ENCODE measurements around the gene FDXACB1.
A peak's percentile ranks its signal among the peaks of the same experiment; 100 is the strongest.

Gene FDXACB1

DNA sequence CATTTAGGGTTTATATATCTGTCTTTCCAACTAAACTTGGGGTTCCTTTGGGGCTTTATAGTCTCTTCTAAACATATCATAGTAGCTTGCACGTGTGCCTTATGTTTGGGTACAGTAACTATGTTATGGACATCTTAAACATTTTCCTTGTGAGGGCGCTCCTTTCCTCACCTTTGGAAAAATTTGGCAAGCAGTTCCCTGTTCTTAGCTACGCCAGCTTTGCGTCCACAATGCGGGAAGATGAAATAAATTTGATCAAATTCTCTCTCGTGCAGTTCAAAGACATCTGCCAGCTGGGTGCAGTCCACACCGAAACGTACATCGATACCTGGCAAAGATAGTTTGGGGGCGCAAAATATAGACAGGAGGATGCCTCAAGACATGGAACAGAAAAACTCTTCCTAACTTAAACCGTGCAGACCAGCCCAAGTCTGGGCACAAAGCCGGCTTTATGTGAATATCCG is 548 bp downstream of the FDXACB1 start:
- Histone ChIP-seq H3K9me3 (ENCODE audit: control insufficient read depth, low read length) (no peaks in the 10 kb centered on the region), H3K27me3 (ENCODE audit: control insufficient read depth in 1 of 2, insufficient read depth in 1 of 2, low read length in 2 of 2) (no peaks in the 10 kb centered on the region), H3K4me1 (ENCODE audit: control insufficient read depth, insufficient read depth, low read depth, low read length) (no peaks in the 10 kb centered on the region), H2AK5ac (ENCODE audit: low read length, severe bottlenecking) (no peak overlapping the region), H2BK12ac (ENCODE audit: low read length in 2 of 2) (no peak overlapping the region), H2BK15ac (ENCODE audit: low read depth, poor library complexity, severe bottlenecking) (no peak overlapping the region), H3K18ac (ENCODE audit: low read depth in 1 of 2, low read length in 2 of 2) (no peak overlapping the region), H3K4ac (ENCODE audit: low read depth in 1 of 2, low read length in 2 of 2) (no peak overlapping the region), H2AFZ (ENCODE audit: low read depth, low read length) (peak overlapping the region; percentile 55), H3K14ac (ENCODE audit: low read length in 2 of 2) (no peak overlapping the region), H2BK5ac (ENCODE audit: low read depth, low read length, poor library complexity, severe bottlenecking) (no peak overlapping the region), H3K79me1 (replicated peaks; ENCODE audit: low read length, poor library complexity, severe bottlenecking) (no peaks in the 10 kb centered on the region), H3K23ac (ENCODE audit: low read length in 2 of 2) (no peak overlapping the region), H3K4me2 (ENCODE audit: low read length, poor library complexity, severe bottlenecking) (peak overlapping the region; percentile 60), H3K36me3 (ENCODE audit: control insufficient read depth in 1 of 2, insufficient read depth in 2 of 2, low read depth in 1 of 2, low read length in 2 of 2) (peaks cover 0 to 20% of the 10 kb centered on the region in 2 experiments), H3K27ac (ENCODE audit: low read length, poor library complexity, severe bottlenecking) (peak overlapping the region; percentile 69), H2BK120ac (ENCODE audit: low read depth, low read length) (no peak overlapping the region), H4K91ac (ENCODE audit: low read length) (no peak overlapping the region), H3K4me3 (ENCODE audit: insufficient read depth in 1 of 2, low read depth in 1 of 2, low read length in 2 of 2) (peak overlapping the region; percentile 61 to 98), H3K9ac (ENCODE audit: low read length) (peak overlapping the region; percentile 96), H4K8ac (ENCODE audit: low read length) (no peak overlapping the region)
- under 1% methylated on average over 13 of the region's 13 CpGs for WGBS
- no peak for DNase-seq

DNA sequence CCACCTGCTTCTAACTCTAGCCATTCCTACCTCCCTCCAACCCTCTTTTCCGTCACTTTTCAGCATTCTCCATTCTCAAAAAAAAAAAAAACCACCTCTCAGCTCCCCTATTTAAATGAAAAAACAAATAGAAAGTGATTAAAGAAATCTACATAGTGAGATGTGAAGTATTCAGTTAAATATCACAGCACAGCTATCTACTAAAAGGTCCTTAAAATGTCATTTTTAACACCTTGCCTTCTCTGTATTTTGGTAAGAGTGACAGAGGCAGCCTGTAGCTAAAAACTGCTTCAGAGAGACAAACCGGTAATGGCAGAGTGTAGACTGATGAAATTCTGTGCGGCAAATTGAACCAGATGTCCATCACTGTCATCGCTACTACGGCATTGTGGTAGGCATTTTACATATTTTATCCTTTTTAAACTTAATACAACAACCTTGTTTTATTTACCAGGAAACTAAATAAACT is 7.2 kb downstream of the FDXACB1 start:
- H2BK5ac ChIP-seq (ENCODE audit: low read depth, low read length, poor library complexity, severe bottlenecking) = no peak overlapping the region
- WGBS = 100% methylated on average over 1 of the region's 5 CpGs

GRCh38 chr11:111870886-111871692 is 7.9 kb downstream of the FDXACB1 start, which contains the start of gene ALG9:
Gene ALG9, minus strand, starts transcription at chr11:111871581. Its CDS starts 99 bp downstream, at chr11:111871482.
- H2BK5ac ChIP-seq (ENCODE audit: low read depth, low read length, poor library complexity, severe bottlenecking) = peak within 1 kb of the TSS; percentile 93
- no peaks in the 10 kb centered on the region for H3K9me3 ChIP-seq (ENCODE audit: control insufficient read depth, low read length)
- peak within 1 kb of the TSS; percentile 97 for H2AFZ ChIP-seq (ENCODE audit: low read depth, low read length)
- H3K14ac ChIP-seq (ENCODE audit: low read length in 2 of 2) = peak within 1 kb of the TSS in 1 of 2 experiments; percentile 100
- H3K4ac ChIP-seq (ENCODE audit: low read depth in 1 of 2, low read length in 2 of 2) = peak within 1 kb of the TSS; percentile 76 to 95
- peak within 1 kb of the TSS; percentile 94 for H4K91ac ChIP-seq (ENCODE audit: low read length)
- peaks cover 7 to 40% of the 10 kb centered on the region in 2 experiments for H3K36me3 ChIP-seq (ENCODE audit: control insufficient read depth in 1 of 2, insufficient read depth in 2 of 2, low read depth in 1 of 2, low read length in 2 of 2)
- H3K27me3 ChIP-seq (ENCODE audit: control insufficient read depth in 1 of 2, insufficient read depth in 1 of 2, low read length in 2 of 2) = no peaks in the 10 kb centered on the region
- H2AK5ac ChIP-seq (ENCODE audit: low read length, severe bottlenecking) = no peak within 1 kb of the TSS
- under 1% methylated on average over 50 of the region's 51 CpGs for WGBS
- H4K8ac ChIP-seq (ENCODE audit: low read length) = peak within 1 kb of the TSS; percentile 99
- H2BK15ac ChIP-seq (ENCODE audit: low read depth, poor library complexity, severe bottlenecking) = no peak within 1 kb of the TSS
- peak within 1 kb of the TSS; percentile 99 to 100 for H3K18ac ChIP-seq (ENCODE audit: low read depth in 1 of 2, low read length in 2 of 2)
- H3K4me2 ChIP-seq (ENCODE audit: low read length, poor library complexity, severe bottlenecking) = peak within 1 kb of the TSS; percentile 77
- DNase-seq = peak; percentile 89
- H3K4me1 ChIP-seq (ENCODE audit: control insufficient read depth, insufficient read depth, low read depth, low read length) = peaks cover 3% of the 10 kb centered on the region
- H3K27ac ChIP-seq (ENCODE audit: low read length, poor library complexity, severe bottlenecking) = peak within 1 kb of the TSS; percentile 83
- H3K4me3 ChIP-seq (ENCODE audit: insufficient read depth in 1 of 2, low read depth in 1 of 2, low read length in 2 of 2) = peak within 1 kb of the TSS; percentile 94 to 98
- peak within 1 kb of the TSS in 1 of 2 experiments; percentile 85 for H3K23ac ChIP-seq (ENCODE audit: low read length in 2 of 2)
- peak within 1 kb of the TSS in 1 of 2 experiments; percentile 77 for H2BK12ac ChIP-seq (ENCODE audit: low read length in 2 of 2)
- peak within 1 kb of the TSS; percentile 92 for H3K9ac ChIP-seq (ENCODE audit: low read length)
- peak within 1 kb of the TSS; percentile 2 for H2BK120ac ChIP-seq (ENCODE audit: low read depth, low read length)
- H3K79me1 ChIP-seq (replicated peaks; ENCODE audit: low read length, poor library complexity, severe bottlenecking) = peaks cover 12% of the 10 kb centered on the region

More for the DNA sequence above, 7.2 kb downstream of the FDXACB1 start:
- H3K4me1 ChIP-seq (ENCODE audit: control insufficient read depth, insufficient read depth, low read depth, low read length) = peaks cover 3% of the 10 kb centered on the region
- H3K4me2 ChIP-seq (ENCODE audit: low read length, poor library complexity, severe bottlenecking) = peak overlapping the region; percentile 77
- H2AFZ ChIP-seq (ENCODE audit: low read depth, low read length) = peak overlapping the region; percentile 96
- H3K4ac ChIP-seq (ENCODE audit: low read depth in 1 of 2, low read length in 2 of 2) = no peak overlapping the region
- no peak overlapping the region for H4K8ac ChIP-seq (ENCODE audit: low read length)
- DNase-seq = no peak
- no peak overlapping the region for H2BK15ac ChIP-seq (ENCODE audit: low read depth, poor library complexity, severe bottlenecking)
- peaks cover 12% of the 10 kb centered on the region for H3K79me1 ChIP-seq (replicated peaks; ENCODE audit: low read length, poor library complexity, severe bottlenecking)
- no peak overlapping the region for H4K91ac ChIP-seq (ENCODE audit: low read length)
- no peaks in the 10 kb centered on the region for H3K27me3 ChIP-seq (ENCODE audit: control insufficient read depth in 1 of 2, insufficient read depth in 1 of 2, low read length in 2 of 2)
- H3K36me3 ChIP-seq (ENCODE audit: control insufficient read depth in 1 of 2, insufficient read depth in 2 of 2, low read depth in 1 of 2, low read length in 2 of 2) = peaks cover 5 to 40% of the 10 kb centered on the region in 2 experiments
- no peak overlapping the region for H3K23ac ChIP-seq (ENCODE audit: low read length in 2 of 2)
- no peak overlapping the region for H3K14ac ChIP-seq (ENCODE audit: low read length in 2 of 2)
- no peak overlapping the region for H3K27ac ChIP-seq (ENCODE audit: low read length, poor library complexity, severe bottlenecking)
- no peak overlapping the region for H2BK12ac ChIP-seq (ENCODE audit: low read length in 2 of 2)
- peak overlapping the region in 1 of 2 experiments; percentile 94 for H3K4me3 ChIP-seq (ENCODE audit: insufficient read depth in 1 of 2, low read depth in 1 of 2, low read length in 2 of 2)
- H2AK5ac ChIP-seq (ENCODE audit: low read length, severe bottlenecking) = no peak overlapping the region
- peak overlapping the region; percentile 2 for H2BK120ac ChIP-seq (ENCODE audit: low read depth, low read length)
- no peak overlapping the region for H3K18ac ChIP-seq (ENCODE audit: low read depth in 1 of 2, low read length in 2 of 2)
- no peaks in the 10 kb centered on the region for H3K9me3 ChIP-seq (ENCODE audit: control insufficient read depth, low read length)
- H3K9ac ChIP-seq (ENCODE audit: low read length) = peak overlapping the region; percentile 92

DNA sequence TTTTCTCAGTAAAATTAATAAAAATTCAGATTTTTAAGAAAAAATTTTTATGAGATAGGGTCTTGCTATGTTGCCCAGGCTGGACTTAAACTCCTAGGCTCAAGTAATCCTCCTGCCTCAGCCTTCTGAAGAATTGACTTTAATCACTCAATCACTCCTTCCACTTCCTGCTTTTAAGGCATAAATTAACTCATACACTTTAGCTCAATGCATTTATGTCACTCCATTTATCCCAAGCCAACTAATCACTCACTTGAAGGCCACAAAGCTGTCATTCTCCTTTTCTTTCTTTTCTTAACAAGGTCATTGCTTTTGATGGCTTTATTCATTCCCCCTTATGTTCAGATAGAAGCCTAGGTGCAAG is 8.5 kb downstream of the FDXACB1 start:
- peak overlapping the region in 1 of 2 experiments; percentile 94 for H3K4me3 ChIP-seq (ENCODE audit: insufficient read depth in 1 of 2, low read depth in 1 of 2, low read length in 2 of 2)

More for the DNA sequence above, 8.5 kb downstream of the FDXACB1 start:
- Histone ChIP-seq H3K36me3 (ENCODE audit: control insufficient read depth in 1 of 2, insufficient read depth in 2 of 2, low read depth in 1 of 2, low read length in 2 of 2) (peaks cover 7 to 40% of the 10 kb centered on the region in 2 experiments), H2AFZ (ENCODE audit: low read depth, low read length) (peak overlapping the region; percentile 97), H3K9ac (ENCODE audit: low read length) (peak overlapping the region; percentile 92), H2BK12ac (ENCODE audit: low read length in 2 of 2) (no peak overlapping the region), H3K14ac (ENCODE audit: low read length in 2 of 2) (no peak overlapping the region), H3K4me2 (ENCODE audit: low read length, poor library complexity, severe bottlenecking) (peak overlapping the region; percentile 77), H3K9me3 (ENCODE audit: control insufficient read depth, low read length) (no peaks in the 10 kb centered on the region), H2BK5ac (ENCODE audit: low read depth, low read length, poor library complexity, severe bottlenecking) (no peak overlapping the region), H3K79me1 (replicated peaks; ENCODE audit: low read length, poor library complexity, severe bottlenecking) (peaks cover 12% of the 10 kb centered on the region), H4K8ac (ENCODE audit: low read length) (no peak overlapping the region), H3K27me3 (ENCODE audit: control insufficient read depth in 1 of 2, insufficient read depth in 1 of 2, low read length in 2 of 2) (no peaks in the 10 kb centered on the region), H3K27ac (ENCODE audit: low read length, poor library complexity, severe bottlenecking) (peak overlapping the region; percentile 35), H3K23ac (ENCODE audit: low read length in 2 of 2) (no peak overlapping the region), H2BK120ac (ENCODE audit: low read depth, low read length) (no peak overlapping the region), H2AK5ac (ENCODE audit: low read length, severe bottlenecking) (no peak overlapping the region), H2BK15ac (ENCODE audit: low read depth, poor library complexity, severe bottlenecking) (no peak overlapping the region), H3K4me1 (ENCODE audit: control insufficient read depth, insufficient read depth, low read depth, low read length) (peaks cover 3% of the 10 kb centered on the region), H3K4ac (ENCODE audit: low read depth in 1 of 2, low read length in 2 of 2) (no peak overlapping the region), H3K18ac (ENCODE audit: low read depth in 1 of 2, low read length in 2 of 2) (no peak overlapping the region), H4K91ac (ENCODE audit: low read length) (no peak overlapping the region)
- no peak for DNase-seq
